Lower lobe of right lung (tissue), 2 donors: ENCODE measurements around the gene SIGLEC14. TPM values are rescaled to one million over a fixed set of nuclear protein-coding genes. Genes with fewer than 3 reads are reported as not detected.
A peak's percentile ranks its signal among the peaks of the same experiment; 100 is the strongest.
"Not testable (repeated sequence)": the region's sequence is repeated elsewhere in the genome, so short reads cannot be mapped to it uniquely, and the experiment has no call there.

Source experiments
- ATAC-seq, 2 donors: fragments of 200-7000 bp; cut with Tn5 transposase; one replicate each; pipeline ENCODE4 v1.9.1; 2020 to 2022; ENCODE audit warnings: mild to moderate bottlenecking in 2 of 2, moderate library complexity in 2 of 2
- DNase-seq: peaks from one replicate; pipeline ENCODE4 v3.0.0-alpha.2; 2020
- H3K27ac ChIP-seq: fragments of 200-600 bp; one replicate; pipeline ENCODE4 v1.8.0; 2022
- H3K27me3 ChIP-seq: fragments of 200-600 bp; one replicate; pipeline ENCODE4 v1.8.0; 2022; ENCODE audit warnings: low read depth
- H3K36me3 ChIP-seq: fragments of 200-600 bp; one replicate; pipeline ENCODE4 v1.8.0; 2022; ENCODE audit warnings: mild to moderate bottlenecking
- H3K4me1 ChIP-seq: fragments of 200-600 bp; one replicate; pipeline ENCODE4 v1.8.0; 2022
- H3K4me3 ChIP-seq: fragments of 200-600 bp; one replicate; pipeline ENCODE4 v1.8.0; 2022; ENCODE audit warnings: mild to moderate bottlenecking
- H3K9me3 ChIP-seq: fragments of 200-600 bp; one replicate; pipeline ENCODE4 v1.8.0; 2022
- intact Hi-C: fragments of 100-400 bp; cut with DNase I; formaldehyde crosslinking; loops from one replicate; pipeline ENCODE4 v1.11.0; 2022
- long read RNA-seq: library from polyadenylated mRNA; unstranded; transcript quantifications from one replicate; pipeline ENCODE4 v2.0.0, GENCODE V29; 2021
- total RNA-seq: library from RNA; stranded (reverse); fragmentation: NEBNext Ultra II Directional; extraction: Animal tissue kit (Norgen Biotek cat#: 25700); gene quantifications from one replicate; pipeline ENCODE4 v1.2.1, GENCODE V29; 2021
- TF ChIP-seq, protein P1 (sequence below): fragments of 200-600 bp; IDR thresholded peaks from one replicate; pipeline ENCODE4 v1.8.0; 2022; ENCODE audit warnings: antibody characterized with exemption, mild to moderate bottlenecking
- donor health status: DM: no; HTN: yes; CAD: no; lungs with severe emphysema.

The SIGLEC14 gene, protein sequence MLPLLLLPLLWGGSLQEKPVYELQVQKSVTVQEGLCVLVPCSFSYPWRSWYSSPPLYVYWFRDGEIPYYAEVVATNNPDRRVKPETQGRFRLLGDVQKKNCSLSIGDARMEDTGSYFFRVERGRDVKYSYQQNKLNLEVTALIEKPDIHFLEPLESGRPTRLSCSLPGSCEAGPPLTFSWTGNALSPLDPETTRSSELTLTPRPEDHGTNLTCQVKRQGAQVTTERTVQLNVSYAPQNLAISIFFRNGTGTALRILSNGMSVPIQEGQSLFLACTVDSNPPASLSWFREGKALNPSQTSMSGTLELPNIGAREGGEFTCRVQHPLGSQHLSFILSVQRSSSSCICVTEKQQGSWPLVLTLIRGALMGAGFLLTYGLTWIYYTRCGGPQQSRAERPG
- 20.3 TPM for total RNA-seq
- long read RNA-seq, partial matches to known transcripts, result 5 of 6 reads
- long read RNA-seq, other reads (novel, unspliced or antisense), result 0 of 6 reads

DNA sequence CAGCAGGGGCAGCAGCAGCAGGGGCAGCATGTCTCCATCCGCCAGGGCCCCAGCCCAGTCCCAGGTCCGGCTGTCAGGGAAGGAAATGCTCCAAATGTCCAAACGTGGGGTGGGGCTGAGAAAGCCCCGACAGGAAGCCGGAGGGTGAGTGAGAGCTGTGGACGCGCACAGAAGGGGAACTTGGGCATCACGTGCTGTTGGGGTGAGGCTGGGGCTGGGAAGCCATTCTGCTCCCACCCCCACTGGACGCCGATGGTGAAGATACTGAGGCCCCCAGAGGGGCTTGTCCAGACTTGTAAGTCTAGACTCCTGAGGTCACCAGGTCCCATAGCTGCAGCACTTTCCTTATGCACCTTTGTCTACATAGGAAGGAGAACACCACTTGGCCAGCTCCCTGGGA, at the start of gene SIGLEC14:
TSS of gene SIGLEC14 (minus strand) at position 96 of the 400 bp plus-strand sequence. CDS start at position 30, 66 bp downstream.
- H3K4me3 ChIP-seq, H3K27me3 ChIP-seq, H3K4me1 ChIP-seq, intact Hi-C loops, H3K9me3 ChIP-seq, H3K36me3 ChIP-seq: not testable (repeated sequence)
- ATAC-seq, result peak; percentile 70 to 72
- peak within 1 kb of the TSS; percentile 18 for H3K27ac ChIP-seq
- DNase-seq, result peak; percentile 50

- Histone ChIP-seq H3K36me3 (peaks cover 67% of the 10 kb centered on the region), H3K4me1 (peaks cover 18% of the 10 kb centered on the region), H3K27ac (no peak overlapping the region), H3K9me3 (no peaks in the 10 kb centered on the region), H3K27me3 (no peaks in the 10 kb centered on the region), H3K4me3 (no peak overlapping the region)
- intact Hi-C loops, result no loop called here
- TF ChIP-seq, protein P1, sequence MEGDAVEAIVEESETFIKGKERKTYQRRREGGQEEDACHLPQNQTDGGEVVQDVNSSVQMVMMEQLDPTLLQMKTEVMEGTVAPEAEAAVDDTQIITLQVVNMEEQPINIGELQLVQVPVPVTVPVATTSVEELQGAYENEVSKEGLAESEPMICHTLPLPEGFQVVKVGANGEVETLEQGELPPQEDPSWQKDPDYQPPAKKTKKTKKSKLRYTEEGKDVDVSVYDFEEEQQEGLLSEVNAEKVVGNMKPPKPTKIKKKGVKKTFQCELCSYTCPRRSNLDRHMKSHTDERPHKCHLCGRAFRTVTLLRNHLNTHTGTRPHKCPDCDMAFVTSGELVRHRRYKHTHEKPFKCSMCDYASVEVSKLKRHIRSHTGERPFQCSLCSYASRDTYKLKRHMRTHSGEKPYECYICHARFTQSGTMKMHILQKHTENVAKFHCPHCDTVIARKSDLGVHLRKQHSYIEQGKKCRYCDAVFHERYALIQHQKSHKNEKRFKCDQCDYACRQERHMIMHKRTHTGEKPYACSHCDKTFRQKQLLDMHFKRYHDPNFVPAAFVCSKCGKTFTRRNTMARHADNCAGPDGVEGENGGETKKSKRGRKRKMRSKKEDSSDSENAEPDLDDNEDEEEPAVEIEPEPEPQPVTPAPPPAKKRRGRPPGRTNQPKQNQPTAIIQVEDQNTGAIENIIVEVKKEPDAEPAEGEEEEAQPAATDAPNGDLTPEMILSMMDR, result no peak
- ATAC-seq (no peak), DNase-seq (no peak)
These were observed 49.2 kb upstream of the SIGLEC14 start for GRCh38 chr19:51695702-51696315.

- Histone ChIP-seq H3K36me3 (peaks cover 67% of the 10 kb centered on the region), H3K4me1 (peaks cover 18% of the 10 kb centered on the region), H3K27ac (no peak overlapping the region), H3K4me3 (no peak overlapping the region), H3K9me3 (no peaks in the 10 kb centered on the region), H3K27me3 (no peaks in the 10 kb centered on the region)
- TF ChIP-seq, protein P1, result no peak
- ATAC-seq (no peak), DNase-seq (no peak)
- intact Hi-C loops, result no loop called here
These were observed 48.5 kb upstream of the SIGLEC14 start for GRCh38 chr19:51695088-51695487.

DNA sequence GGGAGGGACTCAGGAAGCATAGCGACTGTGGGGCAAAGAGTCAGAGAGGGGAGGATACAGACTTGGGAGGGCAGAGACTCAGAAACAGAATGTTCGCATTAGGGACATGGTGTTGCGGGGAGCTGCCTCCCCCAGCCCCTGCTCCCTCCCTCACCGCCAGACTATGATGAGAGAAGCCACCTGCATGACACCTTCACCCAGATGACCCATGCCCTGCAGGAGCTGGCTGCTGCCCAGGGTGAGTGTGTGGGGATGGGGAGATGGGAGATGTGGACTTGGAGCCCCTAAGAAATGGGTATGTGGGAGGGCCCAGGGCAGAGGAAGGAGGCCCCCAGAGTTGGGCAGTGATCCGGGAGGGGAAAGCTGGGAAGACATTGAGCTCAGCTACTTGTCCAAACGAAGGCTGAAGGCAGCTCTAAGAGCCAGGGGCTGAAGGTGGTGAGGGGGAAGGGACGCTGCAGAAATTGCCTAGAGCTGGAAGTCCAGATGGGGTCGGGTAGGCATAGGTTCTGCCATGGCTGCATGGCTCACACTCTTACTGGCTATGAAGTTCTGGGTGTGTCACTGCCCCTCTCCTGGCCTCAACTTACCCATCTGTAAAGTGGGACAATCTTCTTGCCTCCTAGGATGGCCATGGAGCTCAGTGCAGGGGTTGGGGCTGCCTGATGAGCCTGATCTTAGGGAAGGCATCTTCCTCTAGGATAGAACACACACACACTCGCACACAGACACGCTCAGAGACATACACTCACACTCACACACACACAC, 47.9 kb upstream of the SIGLEC14 start:
- intact Hi-C loops, result no loop called here
- H3K4me1 ChIP-seq, result peaks cover 18% of the 10 kb centered on the region
- peaks cover 67% of the 10 kb centered on the region for H3K36me3 ChIP-seq
- H3K4me3 ChIP-seq, result no peak overlapping the region
- no peak overlapping the region for H3K27ac ChIP-seq
- H3K27me3 ChIP-seq, result no peaks in the 10 kb centered on the region
- no peaks in the 10 kb centered on the region for H3K9me3 ChIP-seq
- TF ChIP-seq, protein P1, result no peak
- no peak for ATAC-seq
- no peak for DNase-seq

DNA sequence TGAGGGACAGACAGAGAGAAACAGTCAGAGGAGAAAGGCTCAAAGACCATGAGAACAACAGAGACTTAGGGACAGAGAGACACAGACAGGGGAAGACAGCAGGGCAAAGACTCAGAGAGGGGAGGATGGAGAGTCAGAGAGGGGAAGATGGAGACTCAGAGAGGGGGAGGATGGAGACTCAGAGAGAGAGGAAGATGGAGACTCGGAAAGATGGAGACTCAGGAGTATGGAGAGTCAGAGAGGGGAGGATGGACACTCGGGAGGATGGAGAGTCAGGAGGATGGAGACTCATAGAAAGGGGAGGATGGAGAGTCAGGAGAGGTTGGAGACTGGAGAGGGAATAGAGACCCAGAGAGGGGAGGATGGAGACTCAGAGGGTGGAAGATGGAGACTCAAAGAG, 47.2 kb upstream of the SIGLEC14 start:
- intact Hi-C loops, result no loop called here
- H3K27me3 ChIP-seq, result no peaks in the 10 kb centered on the region
- DNase-seq (no peak), ATAC-seq (no peak)
- H3K4me1 ChIP-seq, result peaks cover 18% of the 10 kb centered on the region
- no peaks in the 10 kb centered on the region for H3K9me3 ChIP-seq
- H3K4me3 ChIP-seq, result no peak overlapping the region
- peaks cover 61% of the 10 kb centered on the region for H3K36me3 ChIP-seq
- TF ChIP-seq, protein P1, result no peak
- no peak overlapping the region for H3K27ac ChIP-seq
